ENCODE data around the gene PSMG2. TPM values are rescaled to one million over a fixed set of nuclear protein-coding genes. Genes with fewer than 3 reads are reported as not detected.

Gene PSMG2
- total and polyA plus RNA-seq, 11 donors = 35.8 to 65.7 (median 44.9) TPM

GRCh38 chr18:12745095-12745795 is 42.4 kb downstream of the PSMG2 start:
- DNase-seq (no peak), ATAC-seq (no peak)
- intact Hi-C loops (cut with DNase I) = loop anchor here in 5 of 10 donors (1.0 to 10.0 kb wide), 5 partner anchors 147 to 190 kb away; no protein-coding TSS in a partner anchor
- Histone ChIP-seq H3K27me3 (no peaks in the 10 kb centered on the region), H3K36me3 (no peaks in the 10 kb centered on the region), H3K27ac (no peak overlapping the region), H3K4me3 (no peak overlapping the region), H3K4me1 (no peaks in the 10 kb centered on the region), H3K9me3 (no peaks in the 10 kb centered on the region)
- no peak for TF ChIP-seq POLR2A (IDR thresholded peaks at IDR 0.05)
- TF ChIP-seq CTCF (IDR thresholded peaks at IDR 0.05) = no peak
- 86 to 92% (median 90%) methylated on average over 7 of the region's 7 CpGs for WGBS, 4 donors

DNA sequence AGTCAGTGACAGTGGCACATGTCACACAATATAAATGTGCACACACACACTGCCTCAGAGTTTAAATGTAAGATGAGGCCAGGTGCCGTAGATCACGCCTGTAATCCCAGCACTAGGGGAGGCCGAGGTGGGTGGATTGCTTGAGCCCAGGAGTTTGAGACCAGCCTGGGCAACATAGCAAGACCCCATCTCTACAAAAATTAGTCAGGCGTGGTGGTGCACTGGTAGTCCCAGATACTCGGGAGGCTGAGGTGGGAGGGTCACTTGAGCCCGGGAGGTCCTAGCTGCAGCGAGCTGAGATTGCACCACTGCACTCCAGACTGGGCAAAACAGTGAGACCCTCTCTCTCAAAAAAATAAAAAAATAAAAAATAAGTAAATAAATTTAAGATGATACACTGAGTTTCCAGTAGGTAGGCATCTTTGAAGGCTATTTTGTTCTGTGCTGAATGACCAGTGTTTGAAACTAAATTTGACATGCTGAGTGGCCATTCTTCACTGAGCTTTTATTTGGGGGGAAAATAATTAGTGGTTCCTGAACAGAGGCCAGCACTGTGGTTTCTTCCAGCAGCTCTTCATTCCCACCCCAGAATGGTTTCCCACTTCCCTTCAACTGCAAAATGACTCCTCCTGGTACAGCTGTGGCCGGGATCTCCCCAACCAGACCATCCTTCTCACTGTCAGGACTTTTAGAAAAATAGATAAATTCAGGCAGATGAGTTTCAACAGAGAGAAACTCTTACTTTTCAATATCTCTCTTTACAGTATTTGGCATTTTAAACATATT is 44.9 kb downstream of the PSMG2 start:
- H3K27me3 ChIP-seq = no peaks in the 10 kb centered on the region
- intact Hi-C loops (cut with DNase I) = loop anchor here in 3 of 10 donors (5.0 to 10.0 kb wide), 3 partner anchors 145 to 185 kb away; no protein-coding TSS in a partner anchor
- TF ChIP-seq CTCF (IDR thresholded peaks at IDR 0.05) (no peak), POLR2A (IDR thresholded peaks at IDR 0.05) (no peak)
- DNase-seq (no peak), ATAC-seq (no peak)
- H3K36me3 ChIP-seq = no peaks in the 10 kb centered on the region
- no peaks in the 10 kb centered on the region for H3K9me3 ChIP-seq
- no peak overlapping the region for H3K27ac ChIP-seq
- H3K4me3 ChIP-seq = no peak overlapping the region
- 86 to 91% (median 89%) methylated on average over 8 of the region's 8 CpGs for WGBS, 4 donors
- no peaks in the 10 kb centered on the region for H3K4me1 ChIP-seq

GRCh38 chr18:12748671-12749070 is 45.8 kb downstream of the PSMG2 start:
- Histone ChIP-seq H3K4me1 (no peaks in the 10 kb centered on the region), H3K4me3 (no peak overlapping the region), H3K36me3 (no peaks in the 10 kb centered on the region), H3K27ac (no peak overlapping the region), H3K9me3 (no peaks in the 10 kb centered on the region), H3K27me3 (no peaks in the 10 kb centered on the region)
- DNase-seq (no peak), ATAC-seq (no peak)
- 85 to 90% (median 89%) methylated on average over 5 of the region's 5 CpGs for WGBS, 4 donors
- no peak for TF ChIP-seq POLR2A (IDR thresholded peaks at IDR 0.05)
- no peak for TF ChIP-seq CTCF (IDR thresholded peaks at IDR 0.05)
- intact Hi-C loops (cut with DNase I) = loop anchor here in 3 of 10 donors (5.0 to 10.0 kb wide), 3 partner anchors 144 to 184 kb away; no protein-coding TSS in a partner anchor

- no peak for ATAC-seq
- Histone ChIP-seq H3K27ac (no peak overlapping the region), H3K36me3 (no peaks in the 10 kb centered on the region), H3K9me3 (no peaks in the 10 kb centered on the region), H3K4me1 (no peaks in the 10 kb centered on the region), H3K27me3 (no peaks in the 10 kb centered on the region), H3K4me3 (no peak overlapping the region)
- DNase-seq = no peak
- 73 to 84% (median 76%) methylated on average over 13 of the region's 13 CpGs for WGBS, 4 donors
- intact Hi-C loops (cut with DNase I) = loop anchor here in 3 of 10 donors (5.0 to 10.0 kb wide), 3 partner anchors 143 to 183 kb away; no protein-coding TSS in a partner anchor
- TF ChIP-seq CTCF (IDR thresholded peaks at IDR 0.05) (no peak), POLR2A (IDR thresholded peaks at IDR 0.05) (no peak)
Observed at GRCh38 chr18:12749121-12749520, 46.3 kb downstream of the PSMG2 start.

All from heart left ventricle (tissue), 16 donors.